GM12872 (cell line): ENCODE results near the gene SLMAP.

Source experiments
- TF ChIP-seq, protein P1 (sequence below): IDR thresholded peaks from 3 replicates; pipeline ENCODE4 v1.5.1; 2011; ENCODE audit warnings: low read depth, mild to moderate bottlenecking, low read length, moderate library complexity; ENCODE audit not compliant: insufficient read depth

The SLMAP gene

DNA sequence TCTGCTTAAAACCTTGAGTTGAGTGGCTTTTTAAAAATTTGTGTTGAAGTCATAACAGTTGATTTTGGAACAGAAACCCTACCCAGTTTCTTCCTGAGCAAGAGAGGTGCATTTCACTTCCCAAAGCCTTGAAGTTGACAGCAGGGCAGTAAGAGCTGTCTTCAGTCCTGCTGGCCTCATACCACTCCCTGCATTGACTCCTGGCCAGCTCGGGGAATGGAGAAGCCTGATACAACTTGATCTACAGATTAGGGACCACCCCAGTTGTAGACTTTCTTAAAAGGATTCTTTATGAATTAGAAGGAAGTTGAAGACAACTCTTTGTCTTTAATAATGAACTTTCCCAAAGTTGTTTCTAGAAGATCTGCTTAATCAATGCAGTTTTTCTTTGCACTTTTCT, 161.5 kb downstream of the SLMAP start:
- TF ChIP-seq, protein P1, sequence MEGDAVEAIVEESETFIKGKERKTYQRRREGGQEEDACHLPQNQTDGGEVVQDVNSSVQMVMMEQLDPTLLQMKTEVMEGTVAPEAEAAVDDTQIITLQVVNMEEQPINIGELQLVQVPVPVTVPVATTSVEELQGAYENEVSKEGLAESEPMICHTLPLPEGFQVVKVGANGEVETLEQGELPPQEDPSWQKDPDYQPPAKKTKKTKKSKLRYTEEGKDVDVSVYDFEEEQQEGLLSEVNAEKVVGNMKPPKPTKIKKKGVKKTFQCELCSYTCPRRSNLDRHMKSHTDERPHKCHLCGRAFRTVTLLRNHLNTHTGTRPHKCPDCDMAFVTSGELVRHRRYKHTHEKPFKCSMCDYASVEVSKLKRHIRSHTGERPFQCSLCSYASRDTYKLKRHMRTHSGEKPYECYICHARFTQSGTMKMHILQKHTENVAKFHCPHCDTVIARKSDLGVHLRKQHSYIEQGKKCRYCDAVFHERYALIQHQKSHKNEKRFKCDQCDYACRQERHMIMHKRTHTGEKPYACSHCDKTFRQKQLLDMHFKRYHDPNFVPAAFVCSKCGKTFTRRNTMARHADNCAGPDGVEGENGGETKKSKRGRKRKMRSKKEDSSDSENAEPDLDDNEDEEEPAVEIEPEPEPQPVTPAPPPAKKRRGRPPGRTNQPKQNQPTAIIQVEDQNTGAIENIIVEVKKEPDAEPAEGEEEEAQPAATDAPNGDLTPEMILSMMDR = no peak

DNA sequence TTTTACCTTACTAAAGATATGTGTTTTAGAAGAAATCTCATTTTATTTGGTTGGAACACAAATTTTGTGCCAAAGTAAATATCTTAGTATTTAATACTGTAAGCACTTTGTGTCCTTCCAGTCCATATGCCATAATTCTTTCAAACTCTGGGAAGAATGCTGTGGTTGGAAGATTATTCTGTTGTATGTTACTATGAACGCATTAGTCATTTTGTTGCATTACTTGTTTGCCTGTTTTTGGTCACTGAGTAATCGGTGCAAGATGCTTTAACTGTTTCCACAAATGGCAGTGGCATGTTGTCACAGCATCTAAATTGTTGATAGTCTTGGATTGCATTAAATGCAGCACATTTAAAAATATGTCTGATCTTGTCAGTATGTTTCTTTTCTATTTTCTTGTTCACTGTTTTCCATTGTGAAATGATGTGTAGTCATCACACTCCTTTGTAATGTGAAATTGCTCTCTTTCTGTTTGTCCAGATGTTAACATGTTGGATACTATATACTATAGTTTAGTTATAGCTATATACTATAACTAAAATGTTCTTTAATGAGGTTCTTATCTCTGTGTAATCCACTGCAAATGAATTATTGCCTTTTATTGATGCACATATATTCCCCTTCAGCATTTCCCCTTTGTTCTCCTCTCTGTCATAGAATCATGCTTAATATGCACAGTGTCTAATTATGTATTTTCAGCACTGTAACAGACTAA, 162.2 kb downstream of the SLMAP start:
- TF ChIP-seq, protein P1 = no peak

DNA sequence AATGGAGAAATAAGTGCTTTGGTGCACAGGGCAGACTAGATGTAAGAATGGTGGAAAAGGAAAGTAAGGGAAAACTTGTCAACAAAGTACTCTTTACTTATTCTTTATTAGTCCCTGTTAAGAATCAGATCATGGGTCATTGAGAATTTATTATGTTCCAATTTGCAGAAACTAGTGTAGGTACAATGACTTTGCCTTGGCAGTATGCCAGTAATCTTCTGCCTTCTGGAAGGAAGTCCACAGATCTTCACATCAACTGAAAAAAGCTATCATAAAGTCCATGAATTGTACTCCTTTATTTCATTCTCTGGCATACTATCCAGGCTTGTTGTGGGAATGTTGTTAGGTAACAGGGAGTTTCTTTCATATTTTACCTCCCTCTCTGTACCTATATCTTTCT, 163.9 kb downstream of the SLMAP start:
- TF ChIP-seq, protein P1 = no peak

DNA sequence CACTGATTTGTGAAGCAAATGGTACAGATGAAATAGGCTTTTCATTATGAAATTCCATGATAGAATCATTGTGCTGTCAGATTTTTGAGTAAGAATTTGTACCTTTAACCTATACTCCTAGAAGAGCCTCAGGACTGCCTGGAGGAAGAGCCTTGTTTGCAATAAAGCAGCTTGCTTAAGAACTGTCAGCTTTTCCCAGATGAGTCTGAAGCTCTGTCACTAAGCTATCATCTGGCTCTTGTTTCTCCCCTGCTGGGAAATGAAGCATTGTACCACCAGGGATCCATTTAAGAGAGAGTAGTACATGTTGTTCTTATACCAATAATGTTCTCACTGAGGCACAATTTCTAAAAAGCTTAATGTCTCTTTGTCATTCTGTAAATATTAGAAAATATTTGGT, 167.0 kb downstream of the SLMAP start:
- TF ChIP-seq, protein P1 = no peak

DNA sequence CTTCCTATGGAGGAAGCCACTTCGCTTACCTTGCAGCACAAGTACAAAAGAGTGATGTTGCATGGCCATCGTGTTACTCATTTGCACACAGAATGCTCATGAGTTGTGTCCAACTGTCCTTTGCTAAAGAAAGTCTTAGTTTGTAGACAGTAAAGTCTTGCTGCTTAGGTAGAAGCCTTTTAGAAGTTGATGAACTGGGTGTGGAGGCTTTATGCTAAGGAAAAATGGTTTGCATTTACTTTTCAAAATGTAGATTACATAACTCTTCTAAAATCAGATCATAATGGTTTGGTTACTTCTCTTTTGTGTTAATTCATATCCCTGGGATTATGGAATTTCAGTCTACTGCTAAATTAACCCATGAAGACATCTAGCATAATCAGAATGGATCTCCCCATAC, 167.6 kb downstream of the SLMAP start:
- TF ChIP-seq, protein P1 = no peak

DNA sequence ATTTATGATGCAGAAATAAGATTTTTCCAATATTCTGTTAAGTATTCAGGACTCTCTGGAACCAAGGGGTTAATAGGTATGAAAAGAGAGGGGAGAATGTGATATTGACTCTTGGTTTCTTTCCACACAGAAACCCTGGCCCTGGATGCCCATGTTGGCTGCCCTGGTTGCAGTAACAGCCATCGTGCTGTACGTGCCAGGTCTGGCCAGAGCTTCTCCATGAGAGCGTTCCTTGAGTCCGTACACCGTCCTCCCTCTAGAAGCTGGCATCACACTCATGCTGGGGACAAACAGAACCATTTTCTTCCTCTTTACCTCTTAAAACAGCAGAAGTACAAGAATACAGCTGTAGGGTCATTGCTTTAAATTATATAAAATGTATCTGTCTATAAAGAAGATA, 171.1 kb downstream of the SLMAP start:
- TF ChIP-seq, protein P1 = no peak

DNA sequence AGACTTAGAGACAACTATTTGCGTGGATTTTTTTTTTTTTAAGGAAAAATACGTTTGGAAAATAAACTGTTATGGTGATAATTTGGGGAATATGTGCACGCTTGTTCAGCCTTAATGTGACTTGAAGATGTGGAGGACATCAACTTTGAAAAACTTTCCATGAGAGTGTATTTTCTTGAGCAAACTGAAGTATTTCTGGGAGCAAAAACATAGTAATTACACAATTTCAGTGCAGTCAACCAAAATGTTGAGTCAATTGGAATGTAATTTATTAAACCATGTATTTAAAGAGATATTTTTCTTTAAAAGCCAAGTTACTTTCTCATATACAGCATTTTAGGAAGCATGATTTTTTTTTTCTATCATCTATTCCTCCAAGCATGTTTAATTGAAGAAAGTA, 171.8 kb downstream of the SLMAP start:
- TF ChIP-seq, protein P1 = no peak
